K562 (cell line): ENCODE measurements around the gene TAF1B. TPM values are rescaled to one million over a fixed set of nuclear protein-coding genes. Genes with fewer than 3 reads are reported as not detected.

Experiments used
- ATAC-seq: fragments of 200-7000 bp; cut with Tn5 transposase; 3 replicates; pipeline ENCODE4 v1.9.1; 2020; ENCODE audit warnings: moderate library complexity
- BruUV-seq: library from RNA; stranded (reverse); fragments of 400-500 nt; replicated peaks from 2 replicates; lab custom pipeline; 2021; lab: Mats Ljungman, UMichigan
- CTCF ChIA-PET: fragments of 300-600 bp; formaldehyde crosslinking; extraction: SDS; loops from one replicate; lab custom pipeline; 2021; ENCODE audit warnings: low intra/inter-chr PET ratio; lab: Yijun Ruan, JAX
- POLR2A ChIA-PET: fragments of 300-600, 350-650 bp; sonication (Branson Sonifier 250); formaldehyde crosslinking; extraction: SDS; loops from one replicate; lab custom pipeline; 2021; ENCODE audit warnings: antibody characterized with exemption, inconsistent platforms; lab: Yijun Ruan, JAX
- DNase-seq, 4 experiments: peaks; one replicate each; pipeline versions ENCODE4 v3.0.0 to v3.0.0-alpha.2; 2011 to 2018; ENCODE audit warnings: low spot score in 3 of 4, mixed read lengths in 3 of 4; ENCODE audit errors: extremely low read depth in 1 of 4
- FAIRE-seq: peaks from 2 replicates; lab custom pipeline; 2011; peaks lifted over from hg19 to GRCh38; lab: Jason Lieb, UNC
- H2AFZ ChIP-seq: 2 replicates; pipeline ENCODE4 v1.6.0; 2011; ENCODE audit warnings: low read depth, low read length, control low read depth, inconsistent platforms
- H3K27ac ChIP-seq: fragments of 200-600 bp; 3 replicates; pipeline ENCODE4 v1.8.0; 2011; ENCODE audit warnings: low read depth, mild to moderate bottlenecking, control low read depth, inconsistent platforms, low read length, moderate library complexity, mixed read lengths; ENCODE audit errors: extremely low read depth
- H3K27me3 ChIP-seq, 2 experiments: fragments of 300-600 bp in 1 of 2; 2 replicates in 1 of 2; 3 replicates in 1 of 2; pipeline versions ENCODE4 v1.6.0 to v1.8.0; 2011; ENCODE audit warnings: inconsistent platforms in 2 of 2, low read length in 2 of 2, mild to moderate bottlenecking in 1 of 2, mixed read lengths in 1 of 2, moderate library complexity in 1 of 2; ENCODE audit not compliant: control insufficient read depth in 2 of 2, insufficient read depth in 2 of 2
- H3K36me3 ChIP-seq: fragments of 300-600 bp; 3 replicates; pipeline ENCODE4 v1.8.0; 2011; ENCODE audit warnings: mild to moderate bottlenecking, low read length, inconsistent platforms; ENCODE audit not compliant: control insufficient read depth, insufficient read depth
- H3K4me1 ChIP-seq, 2 experiments: fragments of 200-600 bp in 1 of 2; replicated peaks in 1 of 2; 2 replicates in 1 of 2; 3 replicates in 1 of 2; pipeline versions ENCODE4 v1.5.1 to v1.8.0; 2011; ENCODE audit warnings: inconsistent platforms in 2 of 2, low read length in 2 of 2, mild to moderate bottlenecking in 1 of 2, mixed read lengths in 1 of 2, moderate library complexity in 1 of 2; ENCODE audit not compliant: control insufficient read depth in 2 of 2, insufficient read depth in 2 of 2
- H3K4me2 ChIP-seq: 2 replicates; pipeline ENCODE4 v1.6.1; 2011; ENCODE audit warnings: low read length, control low read depth, inconsistent platforms, mixed read lengths; ENCODE audit not compliant: insufficient read depth
- H3K4me3 ChIP-seq: fragments of 200-600 bp; sonication (generic), shearing (Covaris generic); 2 replicates; pipeline ENCODE4 v1.5.1; 2016; ENCODE audit warnings: control low read depth, inconsistent platforms
- H3K79me2 ChIP-seq: fragments of 200-600 bp; 3 replicates; pipeline ENCODE4 v1.8.0; 2011; ENCODE audit warnings: low read length, inconsistent platforms; ENCODE audit not compliant: control insufficient read depth, insufficient read depth
- H3K9ac ChIP-seq, 2 experiments: 2 replicates each; pipeline versions ENCODE4 v1.6.0 to v1.6.1; 2011; ENCODE audit warnings: low read depth in 2 of 2, low read length in 2 of 2, control low read depth in 1 of 2, inconsistent platforms in 1 of 2, mild to moderate bottlenecking in 1 of 2, mixed read lengths in 1 of 2; ENCODE audit not compliant: insufficient read depth in 1 of 2
- H3K9me1 ChIP-seq: one replicate; pipeline ENCODE4 v1.6.0; 2011; ENCODE audit warnings: inconsistent platforms, mild to moderate bottlenecking, low read length, moderate library complexity; ENCODE audit not compliant: control insufficient read depth, insufficient read depth
- H3K9me3 ChIP-seq: replicated peaks from 2 replicates; pipeline ENCODE4 v1.5.1; 2011; ENCODE audit warnings: low read depth, low read length, inconsistent platforms; ENCODE audit not compliant: control insufficient read depth, insufficient read depth
- H4K20me1 ChIP-seq: replicated peaks from 2 replicates; pipeline ENCODE4 v1.6.1; 2011; ENCODE audit warnings: low read length, inconsistent platforms, mixed read lengths; ENCODE audit not compliant: control insufficient read depth, insufficient read depth
- BDP1 ChIP-seq: IDR thresholded peaks from 3 replicates; pipeline ENCODE4 v1.6.1; 2011; ENCODE audit not compliant: insufficient read length, insufficient read depth
- SRSF9 ChIP-seq: fragments of 200-400 bp; formaldehyde crosslinking; IDR thresholded peaks from 2 replicates; pipeline ENCODE4 v1.6.1; 2017; ENCODE audit warnings: low read depth, low read length, borderline replicate concordance
- THRAP3 ChIP-seq: fragments of 450-650 bp; IDR thresholded peaks from 2 replicates; pipeline ENCODE4 v1.6.1; 2016; ENCODE audit warnings: mild to moderate bottlenecking, inconsistent platforms, borderline replicate concordance
- ZNF253 ChIP-seq: fragments of 250-450 bp; sonication (Bioruptor Pico); conservative IDR thresholded peaks from 2 replicates; pipeline ENCODE4 v1.6.1; 2021; ENCODE audit warnings: mild to moderate bottlenecking
- WGBS: fragments of 100-300 bp; shearing (Covaris generic); methylation state at CpG from one replicate; pipeline ENCODE4 v1.1.6; 2016; ENCODE audit warnings: low coverage, mixed read lengths; ENCODE audit not compliant: insufficient coverage; ENCODE audit errors: missing lambda C conversion rate; 5-methylcytosine and 5-hydroxymethylcytosine counted together
- in situ Hi-C: fragments of 300-500 bp; cut with MboI; formaldehyde crosslinking; loops from 4 replicates; pipeline ENCODE4 v1.15.0; 2018; ENCODE audit warnings: inconsistent platforms, mixed read lengths
- intact Hi-C: fragments of 100-400 bp; cut with micrococcal nuclease; formaldehyde crosslinking; loops from 2 replicates; pipeline ENCODE4 v1.14.2; 2022
- polyA plus RNA-seq, 8 experiments: library from polyadenylated mRNA; depleted of rRNA in 4 of 8; stranded (reverse) in 5 of 8; unstranded in 3 of 8; fragments of >200 nt; fragmentation: Nextera tagmentation in 2 of 8; fragmentation: Illumina TruSeq in 1 of 8; extraction: Ambion mirVana in 2 of 8; extraction: Trizol in 1 of 8; gene quantifications; 2 replicates each; pipeline versions ENCODE4 v1.2.1 to v1.2.3, GENCODE V29; 2011 to 2014; ENCODE audit warnings: inconsistent platforms in 1 of 8, missing spikeins in 1 of 8
- total RNA-seq, 7 experiments: library from RNA; depleted of rRNA in 6 of 7; stranded (reverse); fragments of >200 nt in 6 of 7; fragmentation: Illumina TruSeq in 2 of 7; extraction: Trizol in 2 of 7; gene quantifications; 2 replicates each; pipeline versions ENCODE4 v1.2.1 to v1.2.3, GENCODE V29; 2011 to 2021; ENCODE audit warnings: low replicate concordance in 1 of 7
- TF ChIP-seq, protein P1 (sequence below): fragments of 250-450 bp; sonication (Bioruptor Pico); IDR thresholded peaks from 2 replicates; pipeline ENCODE4 v1.4.0; 2020; ENCODE audit warnings: mild to moderate bottlenecking, moderate library complexity, borderline replicate concordance

Gene TAF1B
- total and polyA plus RNA-seq, 9 of the 15 experiments (the other 6 are each of a cell fraction or from before 2014, with no cell fraction given), result 8.8 to 25.1 (median 17.3) TPM

DNA sequence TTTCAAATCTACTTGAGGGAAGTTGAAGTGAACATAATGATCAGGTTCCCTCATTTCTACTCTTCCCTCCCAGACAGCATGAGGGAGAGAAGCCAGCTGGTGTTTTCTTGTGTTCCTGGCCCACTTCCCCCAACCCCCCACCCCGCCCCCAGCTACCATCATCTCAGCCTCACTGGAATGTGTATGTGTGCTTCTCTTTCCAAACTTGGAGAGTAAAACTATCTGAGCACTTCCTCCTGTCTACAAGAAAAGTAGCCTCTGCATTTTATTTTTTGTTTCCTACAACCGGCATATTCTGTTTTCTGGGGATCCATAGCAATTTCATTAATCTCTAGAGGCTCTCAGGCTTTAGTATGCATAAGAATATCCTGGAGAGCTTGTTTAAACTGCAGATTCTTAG is 54.6 kb downstream of the TAF1B start:
- Histone ChIP-seq H3K9ac (no peak overlapping the region), H3K4me1 (no peaks in the 10 kb centered on the region; a peak in 1 of 5 replicates), H3K27ac (no peak overlapping the region), H3K27me3 (no peaks in the 10 kb centered on the region), H2AFZ (no peak overlapping the region), H3K79me2 (no peaks in the 10 kb centered on the region), H3K9me3 (no peaks in the 10 kb centered on the region), H3K9me1 (no peaks in the 10 kb centered on the region), H3K36me3 (no peaks in the 10 kb centered on the region), H3K4me2 (no peak overlapping the region), H4K20me1 (no peaks in the 10 kb centered on the region), H3K4me3 (no peak overlapping the region)
- ATAC-seq (no peak), DNase-seq (no peak), FAIRE-seq (no peak)
- 100% methylated on average over 1 of the region's 2 CpGs for WGBS
- BruUV-seq, result no TSS peak
- POLR2A ChIA-PET, result interaction anchor here (0.7 kb wide), 1 partner anchor 40 kb away, joined by 3 read pairs; no protein-coding TSS in a partner anchor
- intact Hi-C loops, result no loop called here
- CTCF ChIA-PET, result no interaction called here
- no peak for TF ChIP-seq SRSF9
- no peak for TF ChIP-seq BDP1
- no peak for TF ChIP-seq THRAP3
- TF ChIP-seq, protein P1, sequence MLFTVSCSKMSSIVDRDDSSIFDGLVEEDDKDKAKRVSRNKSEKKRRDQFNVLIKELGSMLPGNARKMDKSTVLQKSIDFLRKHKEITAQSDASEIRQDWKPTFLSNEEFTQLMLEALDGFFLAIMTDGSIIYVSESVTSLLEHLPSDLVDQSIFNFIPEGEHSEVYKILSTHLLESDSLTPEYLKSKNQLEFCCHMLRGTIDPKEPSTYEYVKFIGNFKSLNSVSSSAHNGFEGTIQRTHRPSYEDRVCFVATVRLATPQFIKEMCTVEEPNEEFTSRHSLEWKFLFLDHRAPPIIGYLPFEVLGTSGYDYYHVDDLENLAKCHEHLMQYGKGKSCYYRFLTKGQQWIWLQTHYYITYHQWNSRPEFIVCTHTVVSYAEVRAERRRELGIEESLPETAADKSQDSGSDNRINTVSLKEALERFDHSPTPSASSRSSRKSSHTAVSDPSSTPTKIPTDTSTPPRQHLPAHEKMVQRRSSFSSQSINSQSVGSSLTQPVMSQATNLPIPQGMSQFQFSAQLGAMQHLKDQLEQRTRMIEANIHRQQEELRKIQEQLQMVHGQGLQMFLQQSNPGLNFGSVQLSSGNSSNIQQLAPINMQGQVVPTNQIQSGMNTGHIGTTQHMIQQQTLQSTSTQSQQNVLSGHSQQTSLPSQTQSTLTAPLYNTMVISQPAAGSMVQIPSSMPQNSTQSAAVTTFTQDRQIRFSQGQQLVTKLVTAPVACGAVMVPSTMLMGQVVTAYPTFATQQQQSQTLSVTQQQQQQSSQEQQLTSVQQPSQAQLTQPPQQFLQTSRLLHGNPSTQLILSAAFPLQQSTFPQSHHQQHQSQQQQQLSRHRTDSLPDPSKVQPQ (CRISPR knock-in tag), result no peak
- no peak for TF ChIP-seq ZNF253 (CRISPR knock-in tag)
- in situ Hi-C loops, result no loop called here
